GM12864 (cell line): Measurements from ENCODE around the gene TMEM125.

ENCODE experiments used
- DNase-seq: peaks from one replicate; pipeline ENCODE4 v3.0.0-alpha.2; 2011; ENCODE audit warnings: low read depth
- H3K4me3 ChIP-seq: 2 replicates; pipeline ENCODE4 v1.5.1; 2011; ENCODE audit warnings: mild to moderate bottlenecking, low read depth, low read length, control low read depth
- CTCF ChIP-seq: IDR thresholded peaks from 2 replicates; pipeline ENCODE4 v1.5.1; 2011; ENCODE audit warnings: low read depth, mild to moderate bottlenecking, moderate library complexity, low read length, control low read depth, inconsistent platforms; ENCODE audit errors: missing control alignments

TMEM125 gene

GRCh38 chr1:43293896-43294760, 24.3 kb downstream of the TMEM125 start:
- DNase-seq = no peak
- H3K4me3 ChIP-seq = no peak overlapping the region
- no peak for TF ChIP-seq CTCF

GRCh38 chr1:43294761-43295160, 25.0 kb downstream of the TMEM125 start:
- H3K4me3 ChIP-seq = no peak overlapping the region
- no peak for DNase-seq
- TF ChIP-seq CTCF = no peak

- no peak overlapping the region for H3K4me3 ChIP-seq
- no peak for TF ChIP-seq CTCF
- no peak for DNase-seq
These were observed 26.4 kb downstream of the TMEM125 start for GRCh38 chr1:43296207-43296606.

GRCh38 chr1:43298055-43298454, 28.3 kb downstream of the TMEM125 start:
- TF ChIP-seq CTCF = no peak
- DNase-seq = no peak
- no peak overlapping the region for H3K4me3 ChIP-seq

GRCh38 chr1:43299101-43299500, 29.3 kb downstream of the TMEM125 start:
- no peak overlapping the region for H3K4me3 ChIP-seq
- DNase-seq = no peak
- TF ChIP-seq CTCF = no peak

- DNase-seq = no peak
- H3K4me3 ChIP-seq = no peak within 1 kb of the TSS
- TF ChIP-seq CTCF = no peak
These were observed 30.8 kb downstream of the TMEM125 start, which contains the start of gene TIE1 for GRCh38 chr1:43300378-43301094. TIE1 (plus strand) TSS chr1:43300982; CDS start chr1:43301072, 90 bp downstream.
